DMS 273 treated with DMSO at 0.1 percent for 48 hours (cell line): Measurements from ENCODE around the gene PRR19.

Experiments used
- DNase-seq: peaks from one replicate; lab custom pipeline; 2025; lab: John Stamatoyannopoulos, UW

PRR19 gene

DNA sequence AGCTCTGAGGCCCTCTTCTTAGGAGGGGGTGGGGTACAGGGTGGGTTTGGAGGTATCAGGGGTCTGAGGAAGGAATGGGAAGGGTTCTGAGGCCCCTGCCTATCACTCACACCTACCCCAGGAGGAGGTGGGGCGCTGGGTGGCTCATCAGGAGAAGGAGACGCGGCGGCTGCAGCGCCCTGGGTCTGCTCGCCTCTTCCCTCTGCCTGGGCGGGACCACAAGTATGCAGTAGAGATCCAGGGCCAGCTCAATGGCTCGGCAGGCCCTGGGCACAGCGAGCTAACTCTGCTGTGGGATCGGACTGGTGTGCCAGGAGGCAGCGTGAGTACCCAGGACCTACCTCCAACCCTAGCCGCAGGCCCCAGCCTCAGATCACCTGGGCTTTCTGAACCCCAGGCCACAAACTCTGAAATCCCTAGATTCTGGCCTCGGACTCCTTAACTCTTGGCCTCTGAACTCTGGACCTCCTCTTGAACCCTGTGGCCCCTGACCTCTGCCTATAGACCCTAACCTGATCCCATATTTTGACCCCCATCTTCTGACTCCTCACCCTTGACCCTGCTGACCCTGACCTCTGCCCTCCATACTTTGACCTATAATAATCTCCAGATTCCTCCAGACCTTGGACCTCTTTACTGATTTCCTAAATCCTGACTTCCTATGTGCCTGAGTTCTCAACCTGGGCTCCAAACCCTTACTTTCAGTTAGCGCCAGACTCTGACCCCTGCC is 47.6 kb downstream of the PRR19 start:
- no peak for DNase-seq

DNA sequence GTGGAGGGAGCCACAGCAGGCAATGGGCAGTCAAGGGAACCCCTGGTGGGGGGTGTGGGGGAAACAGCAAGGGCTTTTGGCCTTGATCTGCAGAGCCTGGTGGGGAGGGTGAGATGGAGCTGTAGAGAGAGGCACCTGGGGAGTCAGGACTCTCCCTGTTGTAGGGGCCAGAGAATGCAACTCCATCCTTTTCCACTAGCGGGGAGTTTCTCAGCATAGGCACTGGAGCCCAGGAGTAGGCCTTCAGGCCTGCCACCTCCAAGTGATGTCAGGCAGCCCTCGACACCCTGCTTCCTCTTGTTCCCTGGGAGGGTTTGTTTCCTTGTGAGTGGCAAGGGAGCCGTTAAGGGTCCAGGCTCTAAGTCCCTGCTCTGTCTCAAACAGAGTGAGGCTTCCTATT is 48.5 kb downstream of the PRR19 start:
- no peak for DNase-seq

DNA sequence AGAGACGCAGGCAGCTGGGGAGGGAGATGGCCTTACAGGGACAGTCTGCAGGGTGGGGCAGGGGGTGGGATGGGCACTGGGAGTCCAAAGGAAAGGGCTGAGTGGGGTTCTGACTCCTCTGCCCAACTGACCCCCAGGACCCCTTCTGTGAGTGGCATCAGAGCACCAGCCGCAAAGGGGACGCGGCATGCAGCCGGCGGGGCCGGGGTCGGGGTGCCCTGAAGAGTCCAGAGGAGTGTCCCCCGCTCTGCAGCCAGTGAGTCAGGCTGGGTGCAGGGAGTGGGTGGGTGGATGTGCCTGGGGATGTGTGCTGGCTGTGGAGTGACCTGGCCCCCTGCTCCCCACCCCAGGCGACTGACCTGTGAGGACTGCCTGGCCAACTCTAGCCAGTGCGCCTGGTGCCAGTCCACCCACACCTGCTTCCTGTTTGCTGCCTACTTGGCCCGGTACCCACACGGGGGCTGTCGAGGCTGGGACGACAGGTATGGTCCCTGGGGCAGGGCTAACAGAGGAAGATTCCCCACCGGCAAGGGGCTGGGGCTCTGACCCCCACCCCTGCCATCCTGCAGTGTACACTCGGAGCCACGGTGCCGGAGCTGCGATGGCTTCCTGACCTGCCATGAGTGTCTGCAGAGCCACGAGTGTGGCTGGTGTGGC is 49.3 kb downstream of the PRR19 start:
- no peak for DNase-seq

DNA sequence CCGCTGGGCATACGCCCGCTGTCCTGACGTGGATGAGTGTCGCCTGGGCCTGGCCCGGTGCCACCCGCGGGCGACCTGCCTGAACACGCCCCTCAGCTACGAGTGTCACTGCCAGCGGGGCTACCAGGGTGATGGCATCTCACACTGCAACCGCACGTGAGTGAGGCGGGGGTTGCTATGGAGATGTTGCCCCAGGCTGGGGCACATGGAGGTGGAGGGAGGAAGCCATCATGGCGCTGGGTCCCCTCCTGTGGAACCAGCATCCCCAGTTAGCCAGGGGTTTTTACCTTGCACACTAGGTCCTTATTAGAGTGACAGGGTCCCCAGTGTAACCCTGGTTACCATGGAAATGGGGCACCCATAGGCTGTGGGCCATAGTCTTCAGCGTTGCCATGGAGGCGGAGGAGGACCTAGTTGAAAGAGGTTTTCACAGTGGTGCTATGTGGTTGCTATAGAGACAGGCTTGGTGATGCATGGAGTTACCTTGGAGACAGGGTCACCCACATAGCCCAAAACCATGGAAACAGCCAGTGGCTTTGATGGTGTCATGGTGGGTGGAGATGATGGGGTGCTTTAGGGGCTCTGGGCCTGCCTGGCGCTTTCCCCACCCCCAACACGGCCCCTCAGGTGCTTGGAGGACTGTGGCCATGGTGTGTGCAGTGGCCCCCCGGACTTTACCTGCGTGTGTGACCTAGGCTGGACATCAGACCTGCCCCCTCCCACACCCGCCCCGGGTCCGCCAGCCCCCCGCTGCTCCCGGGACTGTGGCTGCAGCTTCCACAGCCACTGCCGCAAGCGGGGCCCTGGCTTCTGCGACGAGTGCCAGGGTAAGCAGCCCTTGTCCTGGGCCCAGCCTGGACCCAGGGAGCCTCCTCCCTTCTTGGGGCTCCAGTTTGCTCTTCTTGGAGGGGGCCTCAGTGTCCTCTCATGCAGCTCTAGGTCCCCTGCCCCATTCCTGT is 50.6 kb downstream of the PRR19 start:
- DNase-seq, result no peak

DNA sequence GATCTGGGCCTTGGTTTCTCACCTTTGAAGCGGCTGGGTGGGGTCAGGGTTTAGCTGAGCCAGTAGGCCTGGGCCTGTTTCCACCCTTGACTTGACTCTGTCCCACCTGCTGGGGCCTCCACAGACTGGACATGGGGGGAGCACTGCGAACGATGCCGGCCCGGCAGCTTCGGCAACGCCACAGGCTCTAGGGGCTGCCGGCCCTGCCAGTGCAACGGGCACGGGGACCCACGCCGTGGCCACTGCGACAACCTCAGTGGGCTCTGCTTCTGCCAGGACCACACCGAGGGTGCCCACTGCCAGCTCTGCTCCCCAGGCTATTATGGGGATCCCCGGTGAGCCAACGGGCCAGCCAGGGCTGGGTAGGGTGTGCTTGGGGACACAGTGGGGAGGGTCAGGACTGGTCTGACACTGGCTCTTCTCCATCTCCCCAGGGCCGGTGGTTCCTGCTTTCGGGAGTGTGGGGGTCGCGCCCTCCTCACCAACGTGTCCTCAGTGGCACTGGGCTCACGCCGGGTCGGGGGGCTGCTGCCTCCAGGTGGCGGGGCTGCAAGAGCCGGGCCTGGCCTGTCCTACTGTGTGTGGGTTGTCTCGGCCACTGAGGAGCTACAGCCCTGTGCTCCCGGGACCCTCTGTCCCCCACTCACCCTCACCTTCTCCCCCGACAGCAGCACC is 51.5 kb downstream of the PRR19 start:
- DNase-seq, result no peak

DNA sequence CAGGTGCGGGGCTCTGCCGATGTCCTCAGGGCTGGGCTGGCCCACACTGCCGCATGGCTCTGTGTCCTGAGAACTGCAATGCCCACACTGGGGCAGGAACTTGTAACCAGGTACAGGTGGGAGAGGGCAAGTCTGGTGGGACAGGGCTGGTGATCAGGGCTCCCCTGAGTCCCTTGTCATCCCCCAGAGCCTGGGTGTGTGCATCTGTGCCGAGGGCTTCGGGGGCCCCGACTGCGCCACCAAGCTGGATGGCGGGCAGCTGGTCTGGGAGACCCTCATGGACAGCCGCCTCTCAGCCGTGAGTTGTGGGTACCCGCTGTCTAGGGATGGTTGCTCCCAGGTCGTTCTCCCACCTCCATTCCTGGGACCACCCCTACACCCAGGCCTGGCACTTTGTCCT is 54.0 kb downstream of the PRR19 start:
- no peak for DNase-seq

DNA sequence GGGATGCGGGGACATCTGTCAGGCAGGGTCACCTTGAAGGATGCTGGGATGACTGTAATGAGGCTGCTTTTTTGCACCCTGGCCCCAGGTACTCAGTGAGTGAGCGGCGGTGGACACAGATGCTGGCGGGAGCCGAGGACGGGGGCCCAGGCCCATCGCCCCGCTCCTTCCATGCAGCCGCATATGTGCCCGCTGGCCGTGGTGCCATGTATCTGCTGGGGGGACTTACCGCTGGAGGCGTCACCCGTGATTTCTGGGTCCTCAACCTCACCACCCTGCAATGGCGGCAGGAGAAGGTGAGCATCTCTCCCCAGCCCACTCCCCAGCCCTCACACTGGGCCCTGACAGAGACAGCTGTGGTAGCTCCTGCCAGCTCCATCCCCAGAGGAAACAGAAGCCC is 54.8 kb downstream of the PRR19 start:
- no peak for DNase-seq

DNA sequence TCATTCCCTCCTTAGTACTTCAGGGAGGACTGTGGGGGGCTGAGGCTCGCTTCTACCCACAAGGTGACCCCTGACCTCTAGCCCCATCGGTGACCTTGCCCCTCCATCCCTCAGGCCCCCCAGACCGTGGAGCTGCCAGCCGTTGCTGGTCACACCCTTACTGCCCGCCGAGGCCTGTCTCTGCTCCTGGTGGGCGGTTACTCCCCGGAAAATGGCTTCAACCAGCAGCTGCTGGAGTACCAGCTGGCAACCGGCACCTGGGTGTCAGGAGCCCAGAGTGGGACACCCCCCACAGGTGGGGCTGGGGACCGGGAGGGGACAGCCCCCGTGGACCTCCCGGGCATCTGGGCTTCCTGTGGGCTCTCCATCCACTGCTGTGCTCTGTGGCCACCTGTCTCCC is 55.4 kb downstream of the PRR19 start:
- DNase-seq, result no peak
